Measurements from ENCODE around the gene ITGA4. TPM values are rescaled to one million over a fixed set of nuclear protein-coding genes. Genes with fewer than 3 reads are reported as not detected.
A peak's percentile ranks its signal among the peaks of the same experiment; 100 is the strongest.

The ITGA4 gene
- total RNA-seq, 4 donors from 2014 or later, result 2.0 to 5.7 (median 3.9) TPM

- intact Hi-C loops (cut with DNase I; ENCODE audit: low total_unique reads), result no loop called here
- DNase-seq (ENCODE audit: low spot score in 2 of 2), result no peak
- TF ChIP-seq CTCF (IDR thresholded peaks at IDR 0.05), result no peak
- WGBS, 2 donors, result 78 to 79% methylated on average over 6 of the region's 6 CpGs
- H3K4me3 ChIP-seq (ENCODE audit: low read depth, poor library complexity, severe bottlenecking), result no peak overlapping the region
Measured at GRCh38 chr2:181454686-181455450, 2.3 kb upstream of the ITGA4 start.

DNA sequence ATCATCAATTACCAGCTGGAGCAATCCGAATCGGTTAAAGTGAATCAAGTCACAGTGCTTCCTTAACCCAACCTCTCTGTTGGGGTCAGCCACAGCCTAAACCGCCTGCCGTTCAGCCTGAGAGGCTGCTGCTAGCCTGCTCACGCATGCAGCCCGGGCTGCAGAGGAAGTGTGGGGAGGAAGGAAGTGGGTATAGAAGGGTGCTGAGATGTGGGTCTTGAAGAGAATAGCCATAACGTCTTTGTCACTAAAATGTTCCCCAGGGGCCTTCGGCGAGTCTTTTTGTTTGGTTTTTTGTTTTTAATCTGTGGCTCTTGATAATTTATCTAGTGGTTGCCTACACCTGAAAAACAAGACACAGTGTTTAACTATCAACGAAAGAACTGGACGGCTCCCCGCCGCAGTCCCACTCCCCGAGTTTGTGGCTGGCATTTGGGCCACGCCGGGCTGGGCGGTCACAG is 496 bp upstream of the ITGA4 start:
- TF ChIP-seq CTCF (IDR thresholded peaks at IDR 0.05) (no peak), POLR2A (IDR thresholded peaks at IDR 0.05) (no peak)
- H3K4me3 ChIP-seq (ENCODE audit: low read depth, poor library complexity, severe bottlenecking), result peak overlapping the region; percentile 48
- peak in 1 of 2 donors; percentile 85 for DNase-seq (ENCODE audit: low spot score in 2 of 2)
- 11 to 16% methylated on average over 17 of the region's 17 CpGs for WGBS, 2 donors
- intact Hi-C loops (cut with DNase I; ENCODE audit: low total_unique reads), result no loop called here

GRCh38 chr2:181457741-181458425 is 697 bp downstream of the ITGA4 start:
- peak; percentile 18 to 90 for DNase-seq (ENCODE audit: low spot score in 2 of 2)
- TF ChIP-seq POLR2A (IDR thresholded peaks at IDR 0.05) (no peak), CTCF (IDR thresholded peaks at IDR 0.05) (no peak)
- peak overlapping the region; percentile 48 for H3K4me3 ChIP-seq (ENCODE audit: low read depth, poor library complexity, severe bottlenecking)
- 0 to 4% methylated on average over 33 to 42 of the region's 45 CpGs for WGBS, 2 donors
- intact Hi-C loops (cut with DNase I; ENCODE audit: low total_unique reads), result no loop called here

DNA sequence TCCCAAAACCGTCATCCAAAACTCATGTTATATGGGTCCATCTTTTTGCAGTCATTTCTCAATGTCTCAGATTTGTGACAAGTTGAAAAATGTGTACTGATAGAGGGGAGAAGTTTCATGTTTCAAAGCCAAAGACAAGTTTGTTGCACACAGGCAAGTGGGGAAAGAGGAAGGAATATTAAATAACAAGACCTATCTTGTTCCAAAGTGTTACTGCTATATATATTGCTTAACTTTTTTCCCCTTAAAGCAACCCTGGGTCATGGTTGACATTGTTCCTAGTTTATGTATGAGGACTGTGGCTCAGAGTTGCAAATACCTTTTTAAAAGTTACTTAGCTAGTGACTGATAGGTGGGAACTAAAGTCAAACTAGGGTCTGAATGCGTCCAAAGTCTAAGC is 1.7 kb downstream of the ITGA4 start:
- no peak for TF ChIP-seq CTCF (IDR thresholded peaks at IDR 0.05)
- TF ChIP-seq POLR2A (IDR thresholded peaks at IDR 0.05), result no peak
- no peak for DNase-seq (ENCODE audit: low spot score in 2 of 2)
- no peak overlapping the region for H3K4me3 ChIP-seq (ENCODE audit: low read depth, poor library complexity, severe bottlenecking)
- intact Hi-C loops (cut with DNase I; ENCODE audit: low total_unique reads), result no loop called here
- 60 to 61% methylated on average over 2 of the region's 2 CpGs for WGBS, 2 donors

DNA sequence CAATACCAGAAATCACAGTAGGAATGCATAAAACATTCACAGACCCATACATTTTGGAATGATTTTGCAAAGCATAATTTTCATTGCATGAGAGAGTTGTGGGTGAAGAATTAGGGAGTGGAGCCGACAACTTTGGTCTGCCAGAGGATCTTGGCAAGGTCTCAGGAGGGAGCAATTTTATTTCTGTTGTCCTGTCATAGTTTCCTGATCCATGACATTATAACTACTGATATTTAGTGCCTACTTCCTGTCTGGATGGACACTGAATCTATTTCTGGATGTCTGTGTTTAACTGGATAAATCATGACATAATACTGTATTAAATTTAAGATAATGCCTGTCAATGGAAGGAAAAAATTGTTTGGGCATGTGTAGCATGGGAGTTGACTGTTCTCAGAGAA is 2.4 kb downstream of the ITGA4 start:
- no peak overlapping the region for H3K4me3 ChIP-seq (ENCODE audit: low read depth, poor library complexity, severe bottlenecking)
- intact Hi-C loops (cut with DNase I; ENCODE audit: low total_unique reads), result no loop called here
- WGBS, 2 donors, result 0 to 3% methylated on average over 1 of the region's 1 CpG
- no peak for TF ChIP-seq POLR2A (IDR thresholded peaks at IDR 0.05)
- no peak for TF ChIP-seq CTCF (IDR thresholded peaks at IDR 0.05)
- no peak for DNase-seq (ENCODE audit: low spot score in 2 of 2)

All from lower leg skin (tissue), 4 donors.